ENCODE results near the gene PCDH15. TPM values are rescaled to one million over a fixed set of nuclear protein-coding genes. Genes with fewer than 3 reads are reported as not detected.

Gene PCDH15
- total RNA-seq, 1 experiment from 2014 or later: 0.61 TPM

DNA sequence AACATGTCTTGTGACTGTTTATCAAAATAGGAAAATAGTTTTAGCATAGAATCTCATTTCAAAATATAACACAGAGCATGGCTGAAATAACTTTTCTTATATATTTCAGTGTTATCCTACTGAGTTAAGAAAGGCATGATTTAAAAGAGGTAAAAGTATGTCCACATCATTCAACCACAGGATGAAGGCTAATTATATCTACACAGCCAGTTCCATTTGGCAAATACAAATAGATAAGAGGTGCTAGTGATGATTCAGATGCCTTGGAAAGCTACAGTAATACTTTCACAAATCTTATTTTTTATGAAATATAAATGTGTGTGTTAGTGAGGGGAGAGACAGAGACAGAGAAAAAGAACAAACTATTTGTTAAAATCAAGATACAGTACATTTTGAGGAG lies 42.9 kb upstream of the PCDH15 start:
- Mint-ChIP-seq H3K36me3 (ENCODE audit: insufficient read depth in 1 of 3, low read depth in 3 of 3) (no peaks in the 10 kb centered on the region), H3K4me1 (no peaks in the 10 kb centered on the region; a peak in 1 of 4 replicates), H3K27ac (no peak overlapping the region), H3K9me3 (peaks cover 6 to 7% of the 10 kb centered on the region in 2 experiments; a peak in 2 of 5 replicates), H3K27me3 (ENCODE audit: low read depth) (no peaks in the 10 kb centered on the region), H3K4me3 (no peak overlapping the region)
- no peak overlapping the region for H2BK120ac ChIP-seq (ENCODE audit: low read depth, low read length, poor library complexity, severe bottlenecking)
- H2BK5ac ChIP-seq (ENCODE audit: insufficient read length, low read length): no peak overlapping the region
- H2BK12ac ChIP-seq (ENCODE audit: insufficient read length, low read depth, low read length): no peak overlapping the region
- H2BK20ac ChIP-seq (ENCODE audit: low read depth, low read length, poor library complexity, severe bottlenecking): no peak overlapping the region
- H3K27ac ChIP-seq (ENCODE audit: insufficient read length, low read depth, low read length): no peak overlapping the region
- no peak overlapping the region for H3K4ac ChIP-seq (ENCODE audit: low read depth, low read length)
- no peak overlapping the region for H3T11ph ChIP-seq (ENCODE audit: low read length)
- TF ChIP-seq, protein P1, sequence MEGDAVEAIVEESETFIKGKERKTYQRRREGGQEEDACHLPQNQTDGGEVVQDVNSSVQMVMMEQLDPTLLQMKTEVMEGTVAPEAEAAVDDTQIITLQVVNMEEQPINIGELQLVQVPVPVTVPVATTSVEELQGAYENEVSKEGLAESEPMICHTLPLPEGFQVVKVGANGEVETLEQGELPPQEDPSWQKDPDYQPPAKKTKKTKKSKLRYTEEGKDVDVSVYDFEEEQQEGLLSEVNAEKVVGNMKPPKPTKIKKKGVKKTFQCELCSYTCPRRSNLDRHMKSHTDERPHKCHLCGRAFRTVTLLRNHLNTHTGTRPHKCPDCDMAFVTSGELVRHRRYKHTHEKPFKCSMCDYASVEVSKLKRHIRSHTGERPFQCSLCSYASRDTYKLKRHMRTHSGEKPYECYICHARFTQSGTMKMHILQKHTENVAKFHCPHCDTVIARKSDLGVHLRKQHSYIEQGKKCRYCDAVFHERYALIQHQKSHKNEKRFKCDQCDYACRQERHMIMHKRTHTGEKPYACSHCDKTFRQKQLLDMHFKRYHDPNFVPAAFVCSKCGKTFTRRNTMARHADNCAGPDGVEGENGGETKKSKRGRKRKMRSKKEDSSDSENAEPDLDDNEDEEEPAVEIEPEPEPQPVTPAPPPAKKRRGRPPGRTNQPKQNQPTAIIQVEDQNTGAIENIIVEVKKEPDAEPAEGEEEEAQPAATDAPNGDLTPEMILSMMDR (conservative IDR thresholded peaks at IDR 0.05): no peak
- no peaks in the 10 kb centered on the region for H3K23me2 ChIP-seq (ENCODE audit: insufficient read length, low read depth, low read length, poor library complexity, severe bottlenecking)
- H2BK15ac ChIP-seq (ENCODE audit: low read depth, low read length): no peak overlapping the region
- H3K9me3 ChIP-seq (ENCODE audit: control insufficient read depth, low read depth, low read length): no peaks in the 10 kb centered on the region
- H3K56ac ChIP-seq (ENCODE audit: insufficient read length, low read depth, low read length): no peak overlapping the region
- H3K4me2 ChIP-seq (ENCODE audit: insufficient read depth, insufficient read length, low read length): no peak overlapping the region
- no peak overlapping the region for H4K91ac ChIP-seq (ENCODE audit: insufficient read length, low read depth, low read length)
- H3K14ac ChIP-seq (ENCODE audit: insufficient read depth, low read length): no peak overlapping the region
- no peak overlapping the region for H2AK5ac ChIP-seq (ENCODE audit: insufficient read length, low read length)
- no peaks in the 10 kb centered on the region for H3K4me1 ChIP-seq (ENCODE audit: insufficient read depth, low read length)
- no peak overlapping the region for H3K23ac ChIP-seq (ENCODE audit: insufficient read length, low read depth, low read length)
- no peak overlapping the region for H2AFZ ChIP-seq (ENCODE audit: low read length)
- DNase-seq: no peak
- no peaks in the 10 kb centered on the region for H3K27me3 ChIP-seq (ENCODE audit: insufficient read depth, low read length)
- H3K9ac ChIP-seq (ENCODE audit: extremely low read depth, insufficient read length, low read length): no peak overlapping the region
- no peaks in the 10 kb centered on the region for H4K20me1 ChIP-seq (ENCODE audit: control insufficient read depth, insufficient read depth, insufficient read length)
- H3K79me1 ChIP-seq (ENCODE audit: insufficient read depth, low read depth, low read length, poor library complexity, severe bottlenecking): no peaks in the 10 kb centered on the region
- H3K79me2 ChIP-seq (ENCODE audit: insufficient read depth, low read length): no peaks in the 10 kb centered on the region
- no peak overlapping the region for H4K5ac ChIP-seq (ENCODE audit: insufficient read length, low read depth, low read length)
- H4K8ac ChIP-seq (replicated peaks; ENCODE audit: insufficient read length, low read depth, low read length): no peak overlapping the region
- H3K18ac ChIP-seq (ENCODE audit: insufficient read length, low read depth, low read length): no peak overlapping the region

Measured in H9 (cell line).